ENCODE data around the gene ARHGEF7.

The ARHGEF7 gene

DNA sequence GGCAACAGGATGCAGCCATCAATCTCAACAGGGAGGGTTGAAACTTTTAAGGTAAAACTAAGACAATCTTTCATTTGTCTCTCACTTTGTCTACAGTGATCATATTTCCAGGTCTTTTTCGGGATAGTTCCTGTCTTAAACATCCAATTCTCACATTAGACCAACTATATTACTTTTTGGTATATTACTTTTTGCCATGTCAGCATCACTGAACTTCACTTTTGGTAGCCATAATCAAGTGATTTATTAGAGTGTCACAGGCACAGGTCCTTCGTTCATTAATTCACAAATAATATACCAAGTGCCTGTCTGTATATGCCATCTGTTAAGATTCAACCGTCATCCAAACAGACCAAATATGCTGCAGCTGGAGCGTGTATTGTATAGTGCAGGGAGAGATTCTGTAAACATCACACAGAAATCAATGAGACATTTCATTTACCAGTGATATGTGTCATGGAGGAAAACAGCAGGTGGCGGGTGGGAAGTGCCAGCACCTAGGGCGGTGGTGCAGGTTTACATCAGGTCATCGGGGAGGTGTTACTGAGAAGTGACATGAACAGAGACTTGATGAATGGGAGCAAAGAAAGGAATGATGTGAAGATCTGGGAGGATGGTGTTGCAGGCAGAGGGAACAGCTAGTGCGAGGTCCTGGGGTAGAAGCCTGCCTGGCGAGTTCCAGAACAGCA lies 24.9 kb downstream of the ARHGEF7 start:
- DNase-seq = no peak

GRCh38 chr13:111140562-111141105 lies 25.5 kb downstream of the ARHGEF7 start:
- no peak for DNase-seq

- no peak for DNase-seq
These were observed 27.4 kb downstream of the ARHGEF7 start for GRCh38 chr13:111142472-111142871.

GRCh38 chr13:111143865-111144540 lies 28.9 kb downstream of the ARHGEF7 start:
- no peak for DNase-seq

GRCh38 chr13:111145071-111145470 lies 30.0 kb downstream of the ARHGEF7 start:
- no peak for DNase-seq

- DNase-seq = no peak
These were observed 30.4 kb downstream of the ARHGEF7 start for GRCh38 chr13:111145506-111145905.

DNA sequence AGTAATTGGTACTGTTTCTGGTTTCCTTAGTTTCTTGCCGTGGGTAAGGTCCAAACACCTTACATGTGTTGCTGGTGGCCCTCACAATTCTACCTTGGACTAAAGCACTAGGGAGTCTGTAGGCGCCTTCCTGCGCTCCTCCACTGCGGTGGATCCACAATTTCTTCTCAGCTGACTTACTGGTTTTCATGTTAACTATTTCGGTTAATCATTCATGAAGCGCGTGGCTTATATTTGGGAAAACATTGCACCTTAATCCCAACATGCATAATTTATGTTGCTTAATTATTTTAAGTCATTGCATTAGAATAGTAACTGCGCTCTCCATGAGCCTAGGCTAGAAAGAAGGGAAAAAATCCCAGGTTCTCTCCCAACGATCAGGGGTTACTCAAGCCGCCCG lies 37.7 kb downstream of the ARHGEF7 start:
- DNase-seq = no peak

GRCh38 chr13:111153279-111153976 lies 38.3 kb downstream of the ARHGEF7 start:
- DNase-seq = peak; percentile 87 to 91

DNA sequence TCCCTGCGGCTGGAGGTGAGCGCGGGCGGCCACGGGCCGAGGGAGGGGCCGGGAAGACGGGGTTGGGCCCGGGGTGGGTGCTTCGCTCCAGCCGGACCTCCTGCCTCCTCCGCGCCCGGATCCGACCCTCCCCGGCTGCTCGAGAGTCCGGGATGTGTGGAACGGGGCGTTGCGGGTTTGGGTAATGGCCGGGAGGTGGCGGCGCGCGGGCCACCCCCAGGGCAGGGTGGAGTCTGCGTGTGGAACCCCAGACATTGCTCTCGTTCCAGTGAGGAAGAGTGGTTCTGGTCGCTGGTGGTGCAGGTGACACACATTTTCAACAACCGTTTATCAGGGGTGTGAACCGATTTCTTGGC lies 38.8 kb downstream of the ARHGEF7 start:
- no peak for DNase-seq

GRCh38 chr13:111156421-111156820 lies 41.3 kb downstream of the ARHGEF7 start:
- no peak for DNase-seq

- no peak for DNase-seq
These were observed 43.2 kb downstream of the ARHGEF7 start for GRCh38 chr13:111158136-111158805.

GRCh38 chr13:111159362-111160320 lies 44.5 kb downstream of the ARHGEF7 start:
- DNase-seq = no peak

GRCh38 chr13:111160648-111161047 lies 45.5 kb downstream of the ARHGEF7 start:
- DNase-seq = no peak

GRCh38 chr13:111161601-111162600 lies 46.8 kb downstream of the ARHGEF7 start:
- no peak for DNase-seq

GRCh38 chr13:111165241-111166010 lies 50.3 kb downstream of the ARHGEF7 start:
- no peak for DNase-seq

DNA sequence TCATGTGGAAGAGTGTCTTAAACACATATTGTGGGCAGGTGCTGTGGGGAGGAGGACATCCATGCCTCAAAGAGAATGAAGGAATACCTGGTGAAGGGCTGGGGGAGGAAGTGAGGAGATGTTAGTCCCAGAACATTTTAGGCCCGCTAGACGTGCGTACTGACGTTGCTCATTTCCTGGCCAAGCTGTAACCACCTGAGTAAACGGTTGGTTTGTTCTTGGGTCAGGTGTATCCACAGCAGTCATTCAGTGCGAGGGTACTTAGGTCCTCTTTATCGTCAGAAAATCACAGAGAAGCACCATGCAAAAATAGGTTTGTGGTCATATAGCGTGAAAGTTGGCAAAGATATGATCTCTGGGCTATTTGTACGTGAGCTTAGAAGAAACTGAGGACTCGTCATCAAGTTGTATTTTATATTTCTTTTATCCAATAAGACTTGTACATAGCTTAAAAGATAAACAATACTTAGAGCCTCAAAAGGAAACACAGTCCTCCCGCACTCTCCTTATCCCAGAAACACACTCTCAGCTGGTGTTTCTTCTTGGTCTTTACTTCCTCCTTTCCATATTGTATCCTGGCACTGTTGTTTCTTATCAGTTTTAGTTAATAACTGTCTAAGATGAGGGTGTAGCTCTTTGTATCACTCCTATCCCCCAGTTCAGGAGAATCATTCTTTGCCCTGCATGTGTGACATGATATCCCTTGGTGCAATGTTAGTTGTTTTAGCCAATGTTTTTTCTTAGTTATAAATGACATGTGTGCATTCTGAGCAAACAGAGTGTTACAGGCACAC lies 52.0 kb downstream of the ARHGEF7 start:
- DNase-seq = no peak

DNA sequence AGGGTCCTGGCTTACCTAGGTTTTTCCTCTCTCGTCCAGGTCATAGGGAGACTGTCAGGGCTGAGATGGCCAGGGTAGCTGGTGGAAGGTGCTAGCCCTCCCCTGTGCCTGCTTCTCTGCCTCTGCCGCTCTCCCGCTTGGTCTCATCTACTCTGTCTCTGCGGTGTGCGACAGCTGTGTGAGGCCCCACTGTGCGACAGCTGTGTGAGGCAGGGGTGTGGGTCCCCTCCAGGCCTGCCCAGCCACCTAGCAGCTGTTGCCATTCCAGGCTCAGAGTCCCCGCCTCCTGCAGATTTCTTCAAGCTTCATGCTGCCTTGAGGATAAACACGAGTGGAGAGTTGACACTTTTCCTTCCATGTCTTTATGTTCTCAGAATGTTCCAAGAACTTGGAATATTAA lies 53.0 kb downstream of the ARHGEF7 start:
- DNase-seq = no peak

DNA sequence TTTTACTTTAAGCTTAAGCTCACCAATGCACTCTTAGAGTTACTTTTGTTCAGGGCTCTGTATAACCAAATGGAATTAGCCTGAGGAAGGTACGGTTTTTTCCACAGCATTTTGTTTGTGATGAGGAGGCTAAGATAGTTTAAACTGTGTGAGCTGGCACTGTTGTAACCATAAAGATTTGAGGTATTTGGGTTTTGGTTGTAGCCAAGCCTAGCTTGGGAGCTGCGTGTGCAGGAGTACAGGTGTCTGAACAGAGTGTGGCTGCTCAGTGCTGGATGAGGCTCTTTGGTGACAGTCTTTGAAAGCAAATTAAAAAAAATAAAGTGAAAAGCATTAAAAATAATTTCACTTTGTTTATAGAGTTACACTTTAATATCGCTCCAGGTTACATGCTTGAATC lies 56.0 kb downstream of the ARHGEF7 start:
- no peak for DNase-seq

DNA sequence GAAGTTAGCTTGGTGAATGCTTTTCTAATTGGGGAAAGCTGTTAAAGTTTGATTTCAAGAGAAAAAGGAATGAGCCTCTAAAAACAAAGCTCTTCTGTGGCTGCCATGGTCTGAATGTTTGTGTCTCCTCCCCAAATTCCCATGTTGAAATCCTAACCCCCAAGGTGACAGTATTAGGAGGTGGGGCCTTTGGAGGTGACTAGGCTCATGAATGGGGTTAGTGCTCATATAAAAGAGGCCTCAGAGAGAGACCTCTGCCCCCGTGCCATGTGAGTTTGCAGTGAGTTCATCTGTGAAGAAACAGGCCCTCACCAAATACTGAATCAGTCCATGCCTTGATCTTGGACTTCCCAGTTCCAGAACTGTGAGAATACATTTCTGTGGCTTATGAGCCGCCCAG lies 56.5 kb downstream of the ARHGEF7 start:
- no peak for DNase-seq
